Activated B cell treated with CpG ODN at 0.5 μM for 24 hours (primary cell): ENCODE results near the gene SPARC. TPM values are rescaled to one million over a fixed set of nuclear protein-coding genes. Genes with fewer than 3 reads are reported as not detected.
"Not testable (repeated sequence)": the region's sequence is repeated elsewhere in the genome, so short reads cannot be mapped to it uniquely, and the experiment has no call there.

Experiments used
- ATAC-seq: fragments of 200-7000 bp; cut with Tn5 transposase; one replicate; pipeline ENCODE4 v1.10.0; 2021; ENCODE audit warnings: low read depth, mild to moderate bottlenecking, moderate library complexity
- CTCF ChIA-PET: fragments of 350-600 bp; sonication (Branson Sonifier 250); formaldehyde crosslinking; loops from one replicate; lab custom pipeline; 2021; ENCODE audit warnings: antibody characterized with exemption; lab: Charles Lee
- POLR2A ChIA-PET: fragments of 350-600 bp; sonication (Branson Sonifier 250); formaldehyde crosslinking; loops from one replicate; lab custom pipeline; 2021; ENCODE audit warnings: antibody characterized with exemption; lab: Charles Lee
- DNase-seq: peaks from one replicate; pipeline ENCODE4 v3.0.0; 2022
- H3K27ac Mint-ChIP-seq: one replicate; pipeline ENCODE4 v1.8.0; 2020; ENCODE audit warnings: mixed read lengths
- H3K27me3 Mint-ChIP-seq: one replicate; pipeline ENCODE4 v1.8.0; 2021; ENCODE audit warnings: mixed read lengths
- H3K36me3 Mint-ChIP-seq: one replicate; pipeline ENCODE4 v1.8.0; 2021; ENCODE audit warnings: low read depth, mixed read lengths
- H3K4me1 Mint-ChIP-seq: one replicate; pipeline ENCODE4 v1.8.0; 2021; ENCODE audit warnings: mixed read lengths
- H3K4me3 Mint-ChIP-seq: one replicate; pipeline ENCODE4 v1.8.0; 2020; ENCODE audit warnings: mild to moderate bottlenecking, mixed read lengths
- H3K9me3 Mint-ChIP-seq: one replicate; pipeline ENCODE4 v1.8.0; 2020; ENCODE audit warnings: mixed read lengths
- CTCF ChIP-seq: fragments of 200-600 bp; IDR thresholded peaks from one replicate; pipeline ENCODE4 v1.8.0; 2022; ENCODE audit warnings: antibody characterized with exemption, mild to moderate bottlenecking
- intact Hi-C: fragments of 100-400 bp; cut with micrococcal nuclease; formaldehyde crosslinking; loops from one replicate; pipeline ENCODE4 v1.15.1; 2024
- total RNA-seq: library from RNA; stranded (reverse); gene quantifications from 2 replicates; pipeline ENCODE4 v1.2.3, GENCODE V29; 2022

The SPARC gene
- total RNA-seq, result not detected in 2 replicates

GRCh38 chr5:151686674-151687407 is at the start of gene SPARC:
TSS of gene SPARC (minus strand) at chr5:151686915. CDS start at chr5:151676188, 10,727 bp downstream.
- Mint-ChIP-seq H3K27me3 (peaks cover 26% of the 10 kb centered on the region), H3K4me3 (no peak within 1 kb of the TSS), H3K36me3 (no peaks in the 10 kb centered on the region), H3K4me1 (peaks cover 5% of the 10 kb centered on the region), H3K9me3 (no peaks in the 10 kb centered on the region), H3K27ac (no peak within 1 kb of the TSS)
- DNase-seq, result no peak
- intact Hi-C loops, result no loop called here
- CTCF ChIA-PET, result no interaction called here
- no peak for ATAC-seq
- no peak for TF ChIP-seq CTCF
- POLR2A ChIA-PET, result interaction anchor here (1.5 kb wide), 1 partner anchor 85 kb away, joined by 4 read pairs; the partner anchor contains the start of gene G3BP1

GRCh38 chr5:151735646-151736045 is 48.9 kb upstream of the SPARC start:
- POLR2A ChIA-PET, result interaction anchor here (0.7 kb wide), 1 partner anchor 73 kb away, joined by 3 read pairs; no protein-coding TSS in a partner anchor

GRCh38 chr5:151734064-151734408 is 47.3 kb upstream of the SPARC start:
- H3K4me3 Mint-ChIP-seq, result no peak overlapping the region
- peaks cover 40% of the 10 kb centered on the region for H3K36me3 Mint-ChIP-seq

More at GRCh38 chr5:151735646-151736045, 48.9 kb upstream of the SPARC start:
- CTCF ChIA-PET, result interaction anchor here (1.2 to 1.5 kb wide), 2 partner anchors 74 to 77 kb away, joined by 5 read pairs; no protein-coding TSS in a partner anchor
- no peak for TF ChIP-seq CTCF
- DNase-seq (no peak), ATAC-seq (no peak)
- H3K9me3 Mint-ChIP-seq, result no peaks in the 10 kb centered on the region
- H3K27ac Mint-ChIP-seq, result no peak overlapping the region
- intact Hi-C loops, result no loop called here
- H3K4me1 Mint-ChIP-seq, result peaks cover 2% of the 10 kb centered on the region
- peaks cover 29% of the 10 kb centered on the region for H3K36me3 Mint-ChIP-seq
- no peaks in the 10 kb centered on the region for H3K27me3 Mint-ChIP-seq
- H3K4me3 Mint-ChIP-seq, result no peak overlapping the region

GRCh38 chr5:151733358-151734063 is 46.8 kb upstream of the SPARC start:
- Mint-ChIP-seq H3K36me3 (peaks cover 40% of the 10 kb centered on the region), H3K27ac (no peak overlapping the region), H3K27me3 (no peaks in the 10 kb centered on the region), H3K4me1 (no peaks in the 10 kb centered on the region), H3K9me3 (peaks cover 12% of the 10 kb centered on the region), H3K4me3 (no peak overlapping the region)
- CTCF ChIA-PET, result no interaction called here
- POLR2A ChIA-PET, result no interaction called here
- ATAC-seq (no peak), DNase-seq (no peak)
- no peak for TF ChIP-seq CTCF
- intact Hi-C loops, result no loop called here

More at GRCh38 chr5:151734064-151734408, 47.3 kb upstream of the SPARC start:
- Mint-ChIP-seq H3K4me1 (no peaks in the 10 kb centered on the region), H3K27me3 (no peaks in the 10 kb centered on the region), H3K27ac (no peak overlapping the region), H3K9me3 (peaks cover 12% of the 10 kb centered on the region)
- ATAC-seq, result no peak
- DNase-seq, result no peak
- no peak for TF ChIP-seq CTCF
- intact Hi-C loops, result no loop called here
- POLR2A ChIA-PET, result no interaction called here
- CTCF ChIA-PET, result interaction anchor here (1.5 kb wide), 1 partner anchor 73 kb away, joined by 5 read pairs; no protein-coding TSS in a partner anchor

GRCh38 chr5:151730381-151730780 is 43.7 kb upstream of the SPARC start:
- peaks cover 27% of the 10 kb centered on the region for H3K36me3 Mint-ChIP-seq
- H3K4me1 Mint-ChIP-seq, result no peaks in the 10 kb centered on the region
- ChIA-PET POLR2A (no interaction called here), CTCF (no interaction called here)
- TF ChIP-seq CTCF, result no peak
- DNase-seq, result no peak
- ATAC-seq, result no peak
- no peak overlapping the region for H3K27ac Mint-ChIP-seq
- no peak overlapping the region for H3K4me3 Mint-ChIP-seq
- peaks cover 12% of the 10 kb centered on the region for H3K9me3 Mint-ChIP-seq
- H3K27me3 Mint-ChIP-seq, result no peaks in the 10 kb centered on the region
- intact Hi-C loops, result no loop called here

- POLR2A ChIA-PET, H3K4me3 Mint-ChIP-seq, CTCF ChIA-PET, H3K27me3 Mint-ChIP-seq, H3K4me1 Mint-ChIP-seq, H3K27ac Mint-ChIP-seq, intact Hi-C loops, ATAC-seq, DNase-seq: not testable (repeated sequence)
- peaks cover 26% of the 10 kb centered on the region for H3K36me3 Mint-ChIP-seq
- H3K9me3 Mint-ChIP-seq, result peaks cover 12% of the 10 kb centered on the region
These were observed 42.9 kb upstream of the SPARC start for GRCh38 chr5:151729597-151729996.
